ENCODE results near the gene CNTLN.
"Not testable (repeated sequence)": the region's sequence is repeated elsewhere in the genome, so short reads cannot be mapped to it uniquely, and the experiment has no call there.

The CNTLN gene

DNA sequence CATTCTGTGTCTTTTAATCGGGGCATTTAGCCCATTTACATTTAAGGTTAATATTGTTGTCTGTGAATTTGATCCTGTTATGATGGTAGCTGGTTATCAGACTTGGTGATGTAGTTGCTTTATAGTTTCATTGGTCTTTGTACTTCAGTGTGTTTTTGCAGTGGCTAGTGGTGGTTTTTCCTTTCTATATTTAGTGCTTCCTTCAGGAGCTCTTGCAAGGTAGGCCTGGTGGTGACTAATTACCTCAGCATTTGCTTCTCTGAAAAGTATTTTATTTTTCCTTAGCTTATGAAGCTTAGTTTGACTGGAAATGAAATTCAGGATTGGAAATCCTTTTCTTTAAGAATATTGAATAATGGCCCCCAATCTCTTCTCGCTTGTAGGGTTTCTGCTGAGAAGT lies 156.9 kb downstream of the CNTLN start:
- in situ Hi-C loops (cut with HindIII; ENCODE audit: low sequenced_read_pairs), result no loop called here

DNA sequence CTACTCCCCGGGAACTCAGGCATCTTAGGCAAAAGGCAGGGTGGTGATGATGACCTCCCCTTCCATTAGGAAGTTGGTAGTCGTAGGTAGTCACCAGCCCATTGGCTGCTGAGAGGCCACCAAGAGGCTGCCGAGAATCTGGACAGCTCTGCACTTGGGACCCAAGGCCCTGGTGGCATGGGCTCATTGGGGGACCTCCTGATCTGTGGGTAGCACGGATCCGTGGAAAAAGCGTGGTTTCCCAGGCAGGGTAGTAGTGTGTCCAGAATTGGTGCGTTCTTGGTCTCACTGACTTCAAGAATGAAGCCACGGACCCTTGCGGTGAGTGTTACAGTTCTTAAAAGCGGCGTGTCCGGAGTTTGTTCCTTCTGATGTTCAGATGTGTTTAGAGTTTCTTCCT lies 158.8 kb downstream of the CNTLN start:
- in situ Hi-C loops (cut with HindIII; ENCODE audit: low sequenced_read_pairs), result no loop called here

DNA sequence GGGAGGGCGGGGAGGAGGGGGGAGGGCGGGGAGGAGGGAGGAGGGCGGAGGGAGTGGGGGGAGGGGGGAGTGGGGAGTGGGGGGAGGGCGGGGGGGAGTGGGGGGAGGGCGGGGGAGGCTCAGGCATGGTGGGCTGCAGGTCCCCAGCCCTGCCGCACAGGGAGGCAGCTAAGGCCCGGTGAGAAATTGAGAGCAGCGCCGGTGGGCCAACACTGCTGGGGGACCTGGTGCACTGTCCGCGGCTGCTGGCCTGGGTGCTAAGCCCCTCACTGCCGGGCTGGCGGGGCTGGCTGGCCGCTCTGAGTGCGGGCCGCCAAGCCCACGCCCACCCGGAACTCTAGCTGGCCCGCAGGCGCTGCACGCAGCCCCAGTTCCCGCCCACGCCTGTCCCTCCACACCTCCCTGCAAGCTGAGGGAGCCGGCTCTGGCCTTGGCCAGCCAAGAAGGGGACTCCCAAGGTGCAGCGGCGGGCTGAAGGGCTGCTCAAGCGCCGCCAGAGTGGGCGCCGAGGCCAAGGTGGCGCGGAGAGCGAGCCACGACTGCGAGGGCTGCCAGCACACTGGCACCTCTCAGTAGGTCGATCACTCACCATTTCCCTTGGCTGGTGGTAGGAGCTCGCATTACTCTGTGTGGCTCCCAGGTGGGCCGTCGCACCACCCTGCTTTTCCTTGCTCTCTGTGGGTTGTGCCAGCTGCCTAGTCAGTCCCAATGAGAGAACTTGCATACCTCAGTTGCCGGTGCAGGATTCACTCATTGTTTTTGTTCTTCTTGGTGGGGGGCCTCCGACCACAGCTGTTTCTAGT lies 160.2 kb downstream of the CNTLN start:
- in situ Hi-C loops (cut with HindIII; ENCODE audit: low sequenced_read_pairs), result no loop called here

DNA sequence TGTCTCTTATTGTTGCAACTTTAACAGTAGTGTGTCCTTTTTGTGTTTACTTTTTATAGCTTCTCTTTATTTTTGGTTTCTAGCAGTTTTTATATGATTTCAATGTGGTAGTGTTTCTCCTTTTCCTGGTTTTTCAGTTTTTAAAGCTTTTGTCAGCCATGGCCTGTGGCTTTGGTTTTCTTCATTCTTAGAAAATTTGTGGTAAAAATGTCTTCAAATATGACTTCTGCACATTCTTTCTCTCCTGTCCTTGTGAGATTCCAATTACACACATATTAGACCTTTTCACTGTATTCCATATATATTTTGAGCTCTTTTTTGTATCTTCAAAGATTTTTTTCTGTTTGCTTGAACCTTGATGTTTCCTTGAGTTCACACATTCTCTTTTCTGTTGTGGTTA lies 180.5 kb downstream of the CNTLN start:
- in situ Hi-C loops (cut with HindIII; ENCODE audit: low sequenced_read_pairs), result no loop called here

DNA sequence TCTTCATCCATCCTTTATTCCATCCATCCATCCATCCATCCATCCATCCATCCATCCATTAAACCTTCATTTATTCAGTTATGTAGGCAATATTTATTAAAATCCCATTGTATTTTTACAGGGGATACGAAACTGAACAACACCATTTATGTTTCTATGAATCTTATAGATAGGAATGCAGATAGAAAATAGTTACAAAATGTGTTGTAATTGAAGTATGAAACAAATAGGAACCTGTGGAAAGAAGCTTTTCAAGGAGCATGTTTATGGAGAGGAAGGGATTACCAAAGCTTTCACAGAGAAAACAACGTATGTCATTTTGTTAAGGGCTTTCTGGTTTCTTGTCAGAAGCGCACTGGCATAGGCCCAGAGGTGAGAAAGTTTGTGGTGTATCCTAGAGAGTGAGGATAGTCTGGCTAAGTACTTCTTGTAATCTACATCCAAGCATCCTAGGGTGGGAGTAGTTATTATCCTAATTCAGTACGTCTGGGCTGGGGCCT lies 184.0 kb downstream of the CNTLN start:
- in situ Hi-C loops (cut with HindIII; ENCODE audit: low sequenced_read_pairs), result no loop called here

DNA sequence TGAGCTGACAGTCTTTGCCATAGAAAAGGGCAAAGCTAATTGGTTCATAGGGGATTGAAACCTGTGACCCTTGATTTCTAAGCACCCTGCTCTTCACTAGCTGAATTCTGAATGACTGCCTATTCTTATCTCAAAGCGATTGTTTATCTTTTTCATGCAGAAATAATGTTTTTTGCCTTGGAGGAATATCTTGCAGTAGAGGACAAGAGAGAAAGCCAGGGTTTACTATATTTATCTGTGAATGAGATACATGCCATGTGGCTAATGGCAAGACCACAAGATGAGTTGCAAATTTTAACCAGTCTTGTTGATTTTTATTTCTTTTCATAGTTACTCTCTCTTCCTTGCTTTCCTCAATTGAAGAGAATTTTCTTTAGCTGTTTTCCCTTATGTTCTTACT lies 185.0 kb downstream of the CNTLN start:
- in situ Hi-C loops (cut with HindIII; ENCODE audit: low sequenced_read_pairs), result no loop called here

DNA sequence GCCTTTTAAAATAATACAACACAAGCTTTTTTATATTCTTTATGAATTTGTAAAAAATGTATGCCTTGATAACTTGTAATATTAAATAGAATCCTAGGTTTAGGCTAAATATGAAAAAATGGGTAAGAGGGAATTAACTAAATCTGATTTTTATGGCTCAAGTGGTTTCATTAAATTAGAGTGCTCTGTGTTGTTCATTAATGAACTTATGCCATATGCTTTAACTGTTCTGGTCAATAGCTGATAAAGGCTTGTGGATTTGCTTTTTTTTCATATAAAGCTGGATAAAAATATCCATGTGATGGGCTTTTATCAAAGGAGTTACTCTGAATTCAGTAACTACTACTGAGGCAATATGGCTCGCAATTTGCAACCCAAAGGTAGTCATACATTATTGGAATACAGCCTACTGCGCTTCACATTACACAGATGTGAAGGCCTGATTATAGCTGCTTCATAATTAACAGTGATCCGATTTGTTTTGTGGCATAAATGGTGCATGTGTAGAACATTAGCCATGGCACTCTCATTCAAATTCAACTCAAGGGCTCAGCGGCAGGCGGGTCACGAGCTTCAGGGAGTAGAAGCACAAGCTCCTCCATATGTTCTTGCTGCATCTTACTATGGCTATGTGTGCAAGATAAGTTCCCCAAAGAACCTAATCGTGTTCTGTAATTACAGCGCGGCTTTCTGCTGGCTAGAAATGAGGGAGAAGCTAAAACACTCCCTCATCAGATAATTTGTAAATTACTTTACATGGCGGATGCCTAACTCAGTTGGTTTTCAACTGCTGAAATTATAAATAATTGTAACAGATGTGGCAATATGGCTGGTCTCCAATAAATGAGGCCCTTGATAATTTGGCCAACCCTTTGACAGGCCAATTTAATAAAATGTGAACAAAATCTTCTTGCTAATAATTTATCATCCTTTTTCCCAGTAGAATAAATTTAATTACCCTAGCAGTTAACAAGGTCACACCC lies 188.3 kb downstream of the CNTLN start:
- in situ Hi-C loops (cut with HindIII; ENCODE audit: low sequenced_read_pairs), result no loop called here

DNA sequence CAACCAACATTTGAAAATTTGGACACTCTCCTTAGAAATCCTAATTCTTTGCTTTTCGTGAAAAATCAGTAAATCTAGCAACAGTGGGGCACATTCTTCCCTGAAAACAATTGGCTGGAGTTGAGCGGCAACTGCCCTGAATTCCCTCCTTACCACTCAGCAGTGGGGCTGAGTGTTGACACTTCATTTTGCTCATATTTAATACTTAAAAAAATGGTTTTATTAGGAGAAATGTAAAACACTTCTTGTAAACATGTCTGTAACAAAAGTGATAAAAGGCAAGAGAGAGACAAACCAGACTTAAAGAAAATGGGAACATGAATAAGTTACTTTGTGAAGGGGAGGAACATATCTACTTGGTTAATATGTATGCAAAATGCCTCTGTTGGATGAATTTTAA lies 193.5 kb downstream of the CNTLN start:
- in situ Hi-C loops (cut with HindIII; ENCODE audit: low sequenced_read_pairs), result no loop called here

DNA sequence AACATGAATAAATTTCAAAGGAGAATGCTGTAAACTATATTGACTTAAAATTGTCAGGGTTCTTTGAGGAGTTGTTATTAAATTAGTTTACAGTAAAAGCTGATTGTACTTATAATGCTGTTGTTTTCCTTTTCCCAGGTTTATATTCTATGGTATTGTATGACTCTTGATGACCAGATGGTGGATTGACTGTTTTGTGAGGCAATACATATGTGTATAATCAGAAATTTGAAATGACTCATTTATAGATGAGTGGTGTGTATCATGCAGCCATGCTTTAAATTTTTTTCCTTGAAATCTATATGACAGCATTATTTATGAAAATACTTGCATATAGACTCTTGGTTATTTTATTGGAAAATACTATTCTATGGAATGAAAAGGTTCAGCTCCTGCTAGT lies 195.3 kb downstream of the CNTLN start:
- in situ Hi-C loops (cut with HindIII; ENCODE audit: low sequenced_read_pairs), result no loop called here

DNA sequence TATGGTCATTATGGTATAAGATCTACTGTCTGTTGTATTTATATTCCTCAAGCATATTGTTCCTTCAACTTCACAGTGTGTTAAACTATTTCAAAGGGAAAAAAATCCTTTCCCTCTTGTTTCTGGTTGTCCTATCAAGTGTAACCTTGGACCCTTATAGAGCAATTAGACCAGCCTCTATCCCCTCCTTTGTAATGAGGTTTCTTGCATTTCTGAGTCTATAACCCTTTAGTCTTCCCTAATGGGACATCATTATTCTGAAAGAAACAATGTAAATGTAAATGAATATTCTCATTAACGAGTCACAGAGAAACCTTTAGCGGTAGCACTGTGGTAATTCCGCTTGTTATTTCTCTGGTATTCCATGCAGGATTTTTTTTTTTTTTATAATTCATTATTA lies 197.3 kb downstream of the CNTLN start:
- in situ Hi-C loops (cut with HindIII; ENCODE audit: low sequenced_read_pairs), result no loop called here

DNA sequence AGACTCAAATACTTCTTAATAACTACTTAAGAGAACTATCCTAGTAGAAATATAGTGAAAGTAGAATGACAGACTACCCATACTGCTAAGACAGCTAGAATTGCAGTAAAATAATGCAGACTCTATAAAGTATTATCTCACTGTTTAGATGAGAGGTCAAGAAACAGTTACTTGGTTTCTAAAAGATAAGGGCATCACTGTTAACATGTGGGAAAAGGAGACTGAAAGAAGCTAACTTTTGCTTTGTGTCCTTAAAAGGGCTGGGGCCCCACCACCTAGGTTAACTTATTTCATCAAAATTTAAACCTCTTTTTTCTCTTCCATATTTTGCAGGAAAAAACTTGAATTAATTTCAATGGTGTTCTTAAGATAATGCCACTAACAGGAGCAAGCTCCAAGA lies 204.3 kb downstream of the CNTLN start:
- in situ Hi-C loops (cut with HindIII; ENCODE audit: low sequenced_read_pairs), result no loop called here

DNA sequence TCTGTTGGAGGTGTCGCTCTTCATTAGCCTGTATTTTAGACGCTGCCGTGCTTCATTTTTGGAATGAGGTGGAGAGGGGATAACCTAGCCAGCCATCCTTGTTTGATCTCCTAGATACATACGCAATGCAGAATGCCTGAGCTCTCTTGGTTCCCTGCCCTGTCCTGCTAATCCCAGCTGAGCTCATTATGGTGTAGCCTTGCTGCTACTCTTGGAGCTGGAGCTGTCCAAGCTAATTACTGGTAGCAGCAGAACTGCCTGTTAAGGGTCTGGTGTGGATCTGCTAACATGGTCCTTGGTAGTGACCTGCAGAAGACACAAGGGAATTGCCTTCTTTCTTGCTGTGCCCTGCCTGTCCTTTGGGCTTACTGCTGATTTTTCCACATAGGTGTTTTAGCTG lies 207.9 kb downstream of the CNTLN start:
- in situ Hi-C loops (cut with HindIII; ENCODE audit: low sequenced_read_pairs), result no loop called here

DNA sequence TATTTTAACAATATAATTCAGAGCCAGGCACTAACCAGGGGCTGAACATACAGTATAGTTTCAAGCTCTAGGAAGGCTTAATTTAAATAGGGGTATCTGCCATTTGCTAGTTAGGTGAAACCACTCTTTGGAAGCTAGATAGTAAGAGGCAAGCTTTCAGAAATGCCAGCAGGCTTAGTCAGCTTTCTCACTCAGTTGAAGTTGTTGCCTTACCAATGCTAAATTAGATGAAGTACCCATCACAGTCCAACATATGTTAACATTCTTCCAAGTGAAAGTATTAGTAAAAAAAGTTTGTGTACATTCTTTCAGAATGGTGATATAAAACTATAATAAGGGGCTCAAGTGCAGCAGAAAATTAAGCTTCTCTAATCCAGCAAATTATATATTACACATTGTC lies 215.0 kb downstream of the CNTLN start:
- in situ Hi-C loops (cut with HindIII; ENCODE audit: low sequenced_read_pairs), result no loop called here

DNA sequence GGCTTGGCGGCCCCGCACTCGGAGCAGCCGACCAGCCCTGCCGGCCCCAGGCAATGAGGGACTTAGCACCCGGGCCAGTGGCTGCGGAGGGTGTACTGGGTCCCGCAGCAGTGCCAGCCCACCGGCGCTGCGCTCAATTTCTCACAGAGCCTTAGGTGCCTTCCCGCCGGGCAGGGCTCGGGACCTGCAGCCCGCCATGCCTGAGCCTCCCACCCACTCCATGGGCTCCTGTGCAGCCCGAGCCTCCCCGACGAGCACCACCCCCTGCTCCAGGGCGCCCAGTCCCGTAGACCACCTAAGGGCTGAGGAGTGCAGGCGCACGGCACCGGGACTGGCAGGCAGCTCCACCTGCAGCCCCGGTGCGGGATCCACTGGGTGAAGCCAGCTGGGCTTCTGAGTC lies 219.2 kb downstream of the CNTLN start:
- in situ Hi-C loops (cut with HindIII; ENCODE audit: low sequenced_read_pairs), result not testable (repeated sequence)

DNA sequence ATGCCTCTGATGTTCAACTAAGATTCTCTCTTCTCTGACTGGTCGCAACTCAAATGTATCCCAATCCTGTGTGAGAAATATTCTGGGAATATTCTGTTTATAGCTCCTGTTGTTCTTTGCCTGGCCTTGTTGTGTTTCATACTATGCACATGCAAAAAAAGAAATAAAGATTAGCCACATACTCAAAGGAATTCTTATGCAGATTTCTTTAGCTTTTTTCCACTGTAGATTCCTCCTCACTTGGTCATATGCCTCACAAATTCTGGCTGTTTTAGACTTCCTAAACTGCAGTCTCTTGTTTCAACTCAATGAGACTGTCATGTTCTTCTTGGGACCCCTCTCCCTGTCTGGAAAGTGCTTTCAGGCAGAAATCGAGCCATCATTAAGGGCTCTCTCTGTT lies 226.5 kb downstream of the CNTLN start:
- in situ Hi-C loops (cut with HindIII; ENCODE audit: low sequenced_read_pairs), result no loop called here

DNA sequence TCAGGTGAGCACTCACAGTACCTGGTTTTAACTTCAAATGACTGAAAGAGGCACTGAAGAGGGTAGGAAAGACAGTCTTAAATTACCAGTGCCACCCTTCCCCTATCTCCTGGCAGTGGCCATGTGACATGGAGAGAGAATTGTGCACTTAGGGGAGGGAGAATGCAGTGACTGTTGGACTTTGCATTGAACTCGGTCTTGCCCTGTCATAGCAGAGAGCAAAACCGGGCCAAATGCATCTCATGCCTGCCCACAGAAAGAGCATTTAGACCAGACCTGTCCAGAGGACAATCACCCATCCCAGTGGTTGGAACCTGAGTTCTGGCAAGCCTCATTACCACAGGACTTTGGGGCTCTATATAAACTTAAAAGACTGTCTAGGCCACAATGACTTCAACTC lies 232.2 kb downstream of the CNTLN start:
- in situ Hi-C loops (cut with HindIII; ENCODE audit: low sequenced_read_pairs), result no loop called here

DNA sequence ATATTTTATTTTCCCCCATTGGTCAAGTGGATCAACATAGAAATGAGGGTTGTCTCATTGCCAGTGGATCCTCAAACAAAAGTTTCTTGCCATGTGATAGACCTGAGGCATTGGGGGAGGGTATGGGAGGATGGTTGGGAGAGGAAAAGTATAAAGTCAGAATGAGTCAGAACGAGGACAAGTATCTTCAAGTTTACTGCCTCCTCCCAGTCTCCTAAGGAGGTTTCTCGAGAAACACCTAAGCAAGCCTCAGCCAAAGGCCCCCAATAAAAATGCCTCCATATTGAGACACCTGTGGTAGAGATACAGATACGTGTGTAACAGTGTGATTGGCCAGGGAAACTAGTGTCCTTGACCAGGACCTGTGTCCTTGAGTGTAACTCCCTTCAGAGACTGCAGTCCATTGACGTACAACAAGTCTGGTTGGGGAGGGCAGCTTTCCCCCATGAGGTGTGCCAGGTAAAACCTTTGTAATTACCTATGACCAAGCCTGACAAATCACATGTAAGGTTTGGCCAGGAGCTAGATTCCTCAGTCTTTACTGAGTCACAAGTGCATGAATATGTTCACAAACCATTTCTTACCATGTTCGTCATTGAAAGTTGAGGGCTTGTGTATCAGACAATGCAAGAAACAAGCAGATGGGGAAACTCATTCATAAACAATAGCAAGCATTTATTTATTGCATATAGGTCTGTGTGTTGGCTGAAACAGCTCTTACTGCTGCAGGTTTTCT lies 245.5 kb downstream of the CNTLN start:
- in situ Hi-C loops (cut with HindIII; ENCODE audit: low sequenced_read_pairs), result no loop called here

DNA sequence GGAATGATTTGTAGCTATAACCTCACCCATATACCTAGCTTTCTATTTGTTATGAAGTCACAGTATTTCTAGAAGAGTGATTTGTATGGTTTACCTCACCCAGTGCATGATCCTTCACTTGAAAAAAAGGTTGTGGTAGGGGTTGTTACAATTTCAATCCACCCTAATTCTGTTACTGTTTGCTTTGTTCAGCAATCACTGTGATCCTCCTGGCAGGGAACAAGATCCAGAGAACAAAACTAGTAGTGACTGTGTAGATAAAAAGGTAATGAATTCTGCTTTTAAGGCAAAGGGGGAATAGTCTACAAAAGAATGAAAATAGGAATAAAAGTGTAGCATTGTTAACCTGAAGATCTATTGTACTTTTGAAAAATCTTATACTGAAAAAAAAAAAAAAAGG lies 252.7 kb downstream of the CNTLN start:
- in situ Hi-C loops (cut with HindIII; ENCODE audit: low sequenced_read_pairs), result no loop called here

DNA sequence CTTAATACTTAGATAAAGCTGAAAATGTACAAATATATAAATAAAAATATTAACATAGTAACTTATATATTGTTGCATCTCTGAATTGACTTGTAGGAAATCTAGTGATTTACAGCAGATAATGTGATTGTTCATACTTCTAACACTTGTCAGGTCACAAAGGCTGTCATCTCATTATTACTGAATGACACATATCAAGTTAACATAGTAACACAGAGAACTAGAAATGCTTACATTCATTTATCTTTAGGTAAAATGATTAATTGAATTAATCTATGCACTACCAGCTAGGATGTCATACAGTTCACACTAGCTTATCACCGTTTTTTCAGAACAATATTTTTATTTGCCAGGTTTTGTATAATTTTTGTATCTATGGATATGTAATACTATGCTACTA lies 254.2 kb downstream of the CNTLN start:
- in situ Hi-C loops (cut with HindIII; ENCODE audit: low sequenced_read_pairs), result no loop called here

DNA sequence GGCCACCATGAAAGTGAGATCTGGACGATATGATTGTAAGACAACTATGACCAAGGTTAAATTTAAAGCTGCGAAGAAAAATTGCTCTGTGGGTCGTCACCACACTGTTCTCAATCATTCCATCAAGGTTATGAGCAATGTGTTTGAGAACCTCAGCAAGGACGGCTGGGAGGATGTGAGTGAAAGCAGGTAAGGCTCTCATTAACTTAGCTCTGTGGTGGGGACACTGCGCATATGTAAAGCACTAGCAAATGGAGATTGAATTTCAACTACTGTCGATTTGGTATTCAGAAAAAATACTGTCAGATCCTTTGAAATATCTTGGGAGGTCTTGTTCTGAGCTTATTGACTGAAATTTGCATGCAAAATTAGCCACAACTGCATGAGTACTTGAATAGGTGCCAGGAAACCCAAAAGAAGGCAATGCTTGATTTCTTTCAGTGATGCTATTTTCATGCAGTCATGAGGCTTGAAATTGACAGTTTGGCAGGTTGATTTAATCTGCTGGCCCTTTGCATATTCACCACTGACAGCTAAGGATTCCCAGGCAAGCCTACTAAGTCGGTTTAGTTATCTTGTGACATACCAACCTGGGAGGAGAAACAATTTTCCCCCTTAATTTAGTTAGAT lies 260.2 kb downstream of the CNTLN start:
- in situ Hi-C loops (cut with HindIII; ENCODE audit: low sequenced_read_pairs), result no loop called here
